ENCODE results near the gene HECA. TPM values are rescaled to one million over a fixed set of nuclear protein-coding genes. Genes with fewer than 3 reads are reported as not detected.

HECA gene
- total and polyA plus RNA-seq, 2 experiments from 2014 or later = 2.4 to 8.1 TPM

- TF ChIP-seq STAT1 (IDR thresholded peaks at IDR 0.05; ENCODE audit: unreplicated experiment) = no peak
- no peak for TF ChIP-seq CREB1 (CRISPR knock-in tag; IDR thresholded peaks at IDR 0.05; ENCODE audit: low read depth)
These were observed 25.3 kb upstream of the HECA start (continued) for GRCh38 chr6:139109558-139109957.

DNA sequence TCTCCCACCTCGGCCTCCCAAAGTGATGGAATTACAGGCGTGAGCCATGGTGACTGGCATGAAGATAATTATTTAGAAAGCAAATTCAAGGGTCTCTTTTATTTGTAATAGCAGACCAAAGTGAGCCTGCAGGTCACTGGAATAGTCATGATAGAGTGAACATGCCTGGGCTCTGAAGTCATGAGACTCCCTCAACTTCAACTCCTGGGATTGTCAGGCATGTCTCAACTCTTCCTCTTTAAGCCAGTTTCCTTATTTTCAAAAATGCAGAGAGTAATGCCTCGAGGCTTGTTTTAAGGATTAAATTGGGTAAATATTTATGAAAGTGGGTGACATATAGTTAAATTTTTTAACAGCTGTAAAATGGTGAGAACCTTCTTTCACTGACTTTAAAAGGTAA, 22.7 kb upstream of the HECA start:
- no peaks in the 10 kb centered on the region for H4K20me1 ChIP-seq (replicated peaks; ENCODE audit: insufficient read depth)
- Mint-ChIP-seq H3K27ac (no peak overlapping the region), H3K4me1 (peaks cover 9% of the 10 kb centered on the region), H3K4me3 (no peak overlapping the region), H3K36me3 (ENCODE audit: low read depth) (no peaks in the 10 kb centered on the region), H3K27me3 (ENCODE audit: insufficient read depth, low read depth, poor library complexity) (no peaks in the 10 kb centered on the region), H3K9me3 (no peaks in the 10 kb centered on the region)
- H3K27ac ChIP-seq (ENCODE audit: low read depth) = no peak overlapping the region
- ATAC-seq (no peak), DNase-seq (ENCODE audit: low spot score) (no peak)
- H3K4me3 ChIP-seq = no peak overlapping the region
- no peaks in the 10 kb centered on the region for H3K79me2 ChIP-seq (replicated peaks; ENCODE audit: insufficient read depth)
- H3K36me3 ChIP-seq (ENCODE audit: insufficient read depth) = no peaks in the 10 kb centered on the region
- no peak for TF ChIP-seq EZH2 (IDR thresholded peaks at IDR 0.05; ENCODE audit: low read depth, unreplicated experiment)
- no peak for TF ChIP-seq CREB1 (CRISPR knock-in tag; IDR thresholded peaks at IDR 0.05; ENCODE audit: low read depth)
- TF ChIP-seq, protein P1, sequence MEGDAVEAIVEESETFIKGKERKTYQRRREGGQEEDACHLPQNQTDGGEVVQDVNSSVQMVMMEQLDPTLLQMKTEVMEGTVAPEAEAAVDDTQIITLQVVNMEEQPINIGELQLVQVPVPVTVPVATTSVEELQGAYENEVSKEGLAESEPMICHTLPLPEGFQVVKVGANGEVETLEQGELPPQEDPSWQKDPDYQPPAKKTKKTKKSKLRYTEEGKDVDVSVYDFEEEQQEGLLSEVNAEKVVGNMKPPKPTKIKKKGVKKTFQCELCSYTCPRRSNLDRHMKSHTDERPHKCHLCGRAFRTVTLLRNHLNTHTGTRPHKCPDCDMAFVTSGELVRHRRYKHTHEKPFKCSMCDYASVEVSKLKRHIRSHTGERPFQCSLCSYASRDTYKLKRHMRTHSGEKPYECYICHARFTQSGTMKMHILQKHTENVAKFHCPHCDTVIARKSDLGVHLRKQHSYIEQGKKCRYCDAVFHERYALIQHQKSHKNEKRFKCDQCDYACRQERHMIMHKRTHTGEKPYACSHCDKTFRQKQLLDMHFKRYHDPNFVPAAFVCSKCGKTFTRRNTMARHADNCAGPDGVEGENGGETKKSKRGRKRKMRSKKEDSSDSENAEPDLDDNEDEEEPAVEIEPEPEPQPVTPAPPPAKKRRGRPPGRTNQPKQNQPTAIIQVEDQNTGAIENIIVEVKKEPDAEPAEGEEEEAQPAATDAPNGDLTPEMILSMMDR (conservative IDR thresholded peaks at IDR 0.05; ENCODE audit: low read depth in 2 of 2) = no peak
- TF ChIP-seq ZNF462 (CRISPR knock-in tag; IDR thresholded peaks at IDR 0.05) = no peak
- no peak for TF ChIP-seq NANOG (IDR thresholded peaks at IDR 0.05; ENCODE audit: borderline replicate concordance)
- H3K9me2 ChIP-seq (ENCODE audit: insufficient read depth) = no peaks in the 10 kb centered on the region
- H3K27me3 ChIP-seq (ENCODE audit: insufficient read depth) = no peaks in the 10 kb centered on the region
- no peaks in the 10 kb centered on the region for H3K4me1 ChIP-seq (ENCODE audit: insufficient read depth)
- H3K4me2 ChIP-seq = no peak overlapping the region
- no peak overlapping the region for H2AFZ ChIP-seq
- H3F3A ChIP-seq (replicated peaks; ENCODE audit: low read depth) = no peaks in the 10 kb centered on the region

All from GM23338 (cell line).